NCI-H69 (cell line): ENCODE data around the gene KMO.

Source experiments
- DNase-seq: peaks from one replicate; lab custom pipeline; 2025; lab: John Stamatoyannopoulos, UW

Gene KMO

GRCh38 chr1:241596633-241597032 is 64.5 kb downstream of the KMO start:
- no peak for DNase-seq

DNA sequence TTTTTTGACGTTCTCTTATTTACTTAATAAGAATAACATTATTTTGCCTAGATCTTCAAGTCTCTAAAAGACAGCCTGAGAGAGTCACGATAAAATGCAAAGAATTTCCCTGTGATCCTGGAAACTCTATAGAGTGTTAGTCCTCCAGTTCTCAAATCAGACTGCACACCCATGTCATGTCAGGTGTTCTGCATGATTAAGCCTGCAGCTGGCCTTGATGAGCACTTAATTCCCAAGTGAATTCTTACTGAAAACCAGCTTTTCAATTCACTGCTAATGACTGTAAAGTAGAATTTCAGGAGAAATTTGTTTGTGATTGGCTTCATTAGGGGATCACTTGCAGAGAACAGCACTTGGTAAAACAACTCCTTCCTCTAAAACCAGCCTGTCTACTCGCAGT is 66.1 kb downstream of the KMO start:
- DNase-seq = no peak

DNA sequence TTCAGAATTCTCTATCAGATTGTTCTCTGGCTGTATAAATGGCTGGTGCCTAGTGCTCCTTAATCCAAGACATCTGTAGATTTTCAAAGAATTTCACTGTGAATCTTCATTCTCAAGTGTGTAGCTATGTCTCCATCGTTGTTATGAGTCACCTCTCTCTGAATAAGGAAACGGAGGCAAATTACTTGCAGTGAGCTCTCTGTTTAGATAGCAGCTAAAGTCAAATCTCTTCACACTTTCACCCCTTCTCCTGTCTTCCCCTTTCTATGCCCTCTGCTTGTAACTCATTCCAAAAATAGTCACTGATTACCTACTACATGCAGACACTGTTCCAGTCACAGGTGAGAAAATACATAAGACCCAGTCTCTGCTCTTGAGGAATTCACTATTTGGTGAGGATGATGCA is 68.3 kb downstream of the KMO start:
- no peak for DNase-seq

- DNase-seq = no peak
Observed at GRCh38 chr1:241603731-241604245, 71.6 kb downstream of the KMO start.

DNA sequence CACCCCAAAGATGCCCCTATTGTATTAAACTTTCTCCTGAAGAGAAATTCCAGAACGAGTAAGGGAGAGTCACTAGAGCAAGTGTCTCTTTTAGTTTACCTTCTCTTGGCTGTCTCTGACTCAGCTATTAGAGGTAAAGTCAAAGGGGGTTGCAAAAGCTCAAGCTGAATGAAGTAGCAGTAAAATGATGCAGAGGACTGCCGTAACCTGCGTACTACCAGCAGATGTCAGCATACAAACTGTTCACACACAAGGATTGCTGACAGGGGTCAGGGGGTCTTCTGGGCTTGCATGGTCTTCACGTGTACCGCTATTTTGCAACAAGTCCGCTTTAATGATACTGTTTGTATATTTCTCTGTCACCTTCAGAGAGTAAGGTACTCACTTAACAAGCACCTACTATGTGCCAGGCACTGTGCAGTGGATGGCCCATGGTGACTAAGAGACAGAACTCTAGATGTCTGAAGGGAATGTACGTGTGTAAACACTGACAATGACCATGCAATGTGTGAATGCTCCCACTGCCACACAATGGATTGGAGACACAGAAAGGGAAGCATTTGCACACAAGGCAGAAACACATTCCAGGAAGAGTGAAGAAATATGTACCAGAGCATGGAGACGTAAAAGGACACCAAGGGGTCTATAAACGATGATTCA is 73.1 kb downstream of the KMO start:
- DNase-seq = peak; percentile 25

- DNase-seq = no peak
Observed at GRCh38 chr1:241606544-241606943, 74.4 kb downstream of the KMO start.

DNA sequence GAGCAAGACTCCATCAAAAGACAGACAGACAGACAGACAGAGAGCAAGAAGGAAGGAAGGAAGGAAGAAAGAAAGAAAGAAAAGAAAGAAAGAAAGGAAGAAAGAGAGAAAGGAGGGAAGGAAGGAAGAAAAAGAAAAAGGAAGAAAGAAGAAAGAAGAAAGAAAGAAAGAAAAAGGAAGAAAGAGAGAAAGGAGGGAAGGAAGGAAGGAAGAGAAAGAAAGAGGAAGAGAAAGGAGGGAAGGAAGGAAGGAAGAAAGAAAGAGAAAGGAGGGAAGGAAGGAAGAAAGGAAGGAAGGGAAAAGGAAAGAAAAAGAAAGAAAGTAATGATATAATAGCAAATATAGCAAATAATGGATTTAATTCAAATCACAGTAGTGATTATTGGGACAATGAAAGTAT is 75.3 kb downstream of the KMO start:
- DNase-seq = no peak

DNA sequence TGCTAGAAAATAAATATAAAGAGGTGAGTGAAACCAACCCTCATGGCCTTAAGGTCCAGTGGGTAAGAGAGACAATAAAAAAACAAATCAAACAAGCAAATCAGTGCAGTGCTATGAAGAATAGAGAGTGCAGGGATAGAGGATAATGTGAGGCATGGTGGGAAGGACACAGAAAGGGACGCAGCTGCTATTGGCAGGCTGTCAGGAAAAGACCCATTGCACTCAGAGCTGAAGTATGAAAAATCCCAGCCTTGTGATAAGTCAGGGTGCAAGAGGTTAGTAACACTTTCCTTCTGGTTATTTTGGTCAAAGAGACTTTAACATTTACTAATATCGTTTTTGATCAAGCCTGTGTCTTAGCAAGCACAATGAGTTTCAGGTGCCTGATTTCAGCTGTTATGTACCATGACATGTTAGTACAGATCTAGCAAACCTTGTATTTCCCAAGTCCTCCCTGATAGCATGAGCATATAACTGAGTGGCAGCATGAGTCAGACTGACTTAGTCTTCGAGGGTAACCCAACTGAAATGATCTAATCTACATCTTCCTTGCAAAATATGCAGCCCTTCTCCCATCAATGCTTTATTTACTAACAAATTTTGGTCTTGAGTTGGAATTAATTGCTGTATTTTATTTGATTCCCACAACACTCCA is 76.3 kb downstream of the KMO start:
- no peak for DNase-seq

DNA sequence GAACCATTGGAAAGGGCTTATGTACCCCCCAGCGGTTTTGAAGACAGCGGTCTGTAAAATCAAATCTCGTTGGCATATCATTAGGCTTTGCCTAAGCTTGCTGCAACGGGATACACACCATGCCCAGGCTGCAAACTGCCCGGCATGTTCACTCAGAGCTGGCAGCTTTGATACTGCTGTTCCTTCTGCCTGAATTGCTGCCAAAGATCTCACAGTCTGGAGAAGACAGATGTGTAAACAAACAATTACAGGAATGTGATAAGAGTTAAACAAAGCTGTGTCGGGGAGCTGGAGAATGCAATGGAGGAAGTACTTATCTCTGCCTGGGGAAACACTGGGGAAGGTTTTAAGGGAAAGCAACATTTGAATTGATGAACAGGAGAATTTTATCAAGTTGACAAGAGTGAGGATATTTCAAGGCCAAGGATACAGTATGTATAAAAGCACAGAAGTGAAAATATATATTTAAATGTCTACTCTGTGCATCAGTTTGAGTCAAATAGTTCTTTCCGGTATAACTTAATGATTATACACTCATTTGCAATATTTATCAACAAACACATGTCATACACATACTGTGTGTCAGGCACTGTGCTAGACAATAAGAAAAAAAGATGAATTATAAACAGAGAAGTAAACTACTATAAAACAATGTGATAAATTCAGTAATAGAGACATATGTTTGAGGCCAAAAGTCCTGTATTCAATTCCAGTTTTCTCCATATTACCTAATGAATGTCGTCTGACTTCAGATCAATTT is 78.1 kb downstream of the KMO start:
- peak; percentile 81 for DNase-seq

DNA sequence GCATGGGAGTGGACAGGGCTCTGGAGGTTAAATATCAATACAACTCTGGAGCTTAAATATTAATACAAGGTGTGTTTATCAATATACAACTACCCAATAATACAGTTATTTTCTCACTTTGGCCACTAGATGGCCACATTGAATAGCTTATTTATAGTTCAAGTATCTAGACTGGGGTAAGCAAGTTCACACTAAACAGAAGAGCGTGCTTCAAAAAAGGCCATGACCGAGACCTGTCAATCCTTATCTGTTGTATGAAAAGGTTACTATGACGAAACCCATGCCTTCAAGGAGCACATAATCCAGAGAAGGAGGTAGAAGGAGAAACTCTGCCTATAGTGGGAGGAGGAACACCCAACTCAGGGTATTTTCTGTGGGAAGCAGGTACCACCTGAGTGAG is 78.9 kb downstream of the KMO start:
- peak; percentile 76 for DNase-seq

GRCh38 chr1:241611736-241612135 is 79.6 kb downstream of the KMO start:
- no peak for DNase-seq

GRCh38 chr1:241612533-241613477 is 80.6 kb downstream of the KMO start:
- no peak for DNase-seq

DNA sequence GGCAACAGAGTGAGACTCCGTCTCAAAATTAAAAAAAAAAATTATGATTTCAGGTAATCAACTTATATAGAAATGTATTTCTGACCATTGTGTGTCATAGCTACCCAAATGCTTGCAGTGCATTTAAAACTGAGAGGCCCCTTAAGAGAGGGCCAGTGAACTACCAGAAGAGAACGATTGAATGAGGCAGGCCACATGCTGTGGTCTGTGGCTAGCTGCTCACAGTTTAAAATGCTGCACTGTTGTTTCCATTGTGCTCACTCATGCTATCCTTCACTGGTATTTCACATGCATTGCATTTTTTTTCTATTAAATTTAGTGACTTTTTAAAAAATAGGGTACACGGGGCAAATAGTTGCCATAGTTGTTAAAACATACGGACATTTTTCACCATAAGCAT is 82.0 kb downstream of the KMO start:
- DNase-seq = no peak

- no peak for DNase-seq
Observed at GRCh38 chr1:241614572-241614971, 82.4 kb downstream of the KMO start.

DNA sequence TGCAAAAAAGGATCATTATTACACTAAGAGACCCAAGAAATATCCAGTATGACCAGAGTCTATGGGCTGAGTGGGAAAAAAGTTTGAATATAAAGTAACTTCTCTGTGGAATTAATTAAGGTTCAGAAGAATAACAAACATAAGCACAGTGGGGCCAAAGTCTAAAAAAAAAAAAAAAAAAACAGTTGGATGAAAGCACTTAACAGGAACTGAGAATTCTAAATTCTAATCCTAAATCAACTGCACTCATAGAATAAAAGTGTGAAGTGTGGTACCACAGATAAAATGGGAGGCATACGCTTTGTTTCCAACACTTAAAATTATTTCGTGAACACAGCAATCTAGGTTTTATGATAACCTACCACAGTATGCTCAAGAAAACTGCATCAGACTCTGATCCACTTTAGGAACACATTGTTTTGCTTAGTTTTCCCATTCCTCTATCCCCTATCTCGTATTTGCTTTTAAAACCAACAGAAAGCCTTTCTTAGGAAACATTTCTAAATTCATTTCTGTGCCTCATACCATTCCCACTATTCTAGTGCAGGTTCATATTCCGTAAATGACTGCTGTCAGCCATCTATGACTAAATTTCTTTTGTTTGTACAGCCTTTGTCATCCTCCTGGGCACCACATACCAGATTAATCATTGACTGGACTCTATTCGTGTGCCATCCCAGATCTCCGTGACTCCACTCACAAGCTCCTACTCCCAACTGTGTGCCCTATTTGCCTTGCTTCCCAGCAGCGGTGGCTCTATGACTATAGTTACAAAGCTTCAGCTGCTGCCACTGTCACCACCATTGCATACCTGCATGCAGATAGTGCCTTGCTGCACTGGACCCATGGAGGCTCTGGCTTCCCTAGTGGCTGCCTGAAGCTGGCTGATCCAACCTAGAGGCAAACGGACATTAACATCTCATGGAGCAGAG is 83.1 kb downstream of the KMO start:
- peak; percentile 14 for DNase-seq

- DNase-seq = no peak
Observed at GRCh38 chr1:241617426-241617825, 85.2 kb downstream of the KMO start.

DNA sequence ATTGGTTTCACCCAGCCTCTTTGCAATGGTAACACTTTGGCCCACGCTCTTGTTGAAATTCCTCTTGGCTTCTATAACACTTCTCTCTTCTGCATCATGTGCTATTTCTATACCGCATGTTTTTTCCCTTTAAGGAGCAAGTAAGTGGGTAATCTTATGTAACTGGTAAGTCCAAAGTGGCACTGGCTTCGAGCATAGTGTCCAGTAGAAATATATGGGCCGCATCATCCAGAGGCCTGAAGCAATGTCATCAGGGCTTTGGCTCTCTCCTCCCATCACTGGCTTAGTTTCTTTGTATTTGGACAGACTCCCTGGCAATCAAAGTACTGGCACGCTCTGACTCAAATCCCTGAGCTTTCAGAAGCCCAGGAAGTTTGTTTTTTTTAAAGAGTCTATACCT is 90.5 kb downstream of the KMO start:
- DNase-seq = no peak

- no peak for DNase-seq
Observed at GRCh38 chr1:241624935-241625334, 92.8 kb downstream of the KMO start.

GRCh38 chr1:241627453-241628259 is 95.5 kb downstream of the KMO start:
- peak; percentile 62 for DNase-seq

GRCh38 chr1:241630005-241630404 is 97.8 kb downstream of the KMO start:
- DNase-seq = no peak
